GM18867 (cell line): ENCODE measurements around the gene PNLIPRP2.

Experiments used
- ATAC-seq: cut with Tn5 transposase; IDR thresholded peaks from one replicate; pipeline ENCODE4 v1.9.1; 2021; ENCODE audit warnings: mild to moderate bottlenecking, moderate library complexity; ENCODE audit not compliant: unreplicated experiment

Gene PNLIPRP2

DNA sequence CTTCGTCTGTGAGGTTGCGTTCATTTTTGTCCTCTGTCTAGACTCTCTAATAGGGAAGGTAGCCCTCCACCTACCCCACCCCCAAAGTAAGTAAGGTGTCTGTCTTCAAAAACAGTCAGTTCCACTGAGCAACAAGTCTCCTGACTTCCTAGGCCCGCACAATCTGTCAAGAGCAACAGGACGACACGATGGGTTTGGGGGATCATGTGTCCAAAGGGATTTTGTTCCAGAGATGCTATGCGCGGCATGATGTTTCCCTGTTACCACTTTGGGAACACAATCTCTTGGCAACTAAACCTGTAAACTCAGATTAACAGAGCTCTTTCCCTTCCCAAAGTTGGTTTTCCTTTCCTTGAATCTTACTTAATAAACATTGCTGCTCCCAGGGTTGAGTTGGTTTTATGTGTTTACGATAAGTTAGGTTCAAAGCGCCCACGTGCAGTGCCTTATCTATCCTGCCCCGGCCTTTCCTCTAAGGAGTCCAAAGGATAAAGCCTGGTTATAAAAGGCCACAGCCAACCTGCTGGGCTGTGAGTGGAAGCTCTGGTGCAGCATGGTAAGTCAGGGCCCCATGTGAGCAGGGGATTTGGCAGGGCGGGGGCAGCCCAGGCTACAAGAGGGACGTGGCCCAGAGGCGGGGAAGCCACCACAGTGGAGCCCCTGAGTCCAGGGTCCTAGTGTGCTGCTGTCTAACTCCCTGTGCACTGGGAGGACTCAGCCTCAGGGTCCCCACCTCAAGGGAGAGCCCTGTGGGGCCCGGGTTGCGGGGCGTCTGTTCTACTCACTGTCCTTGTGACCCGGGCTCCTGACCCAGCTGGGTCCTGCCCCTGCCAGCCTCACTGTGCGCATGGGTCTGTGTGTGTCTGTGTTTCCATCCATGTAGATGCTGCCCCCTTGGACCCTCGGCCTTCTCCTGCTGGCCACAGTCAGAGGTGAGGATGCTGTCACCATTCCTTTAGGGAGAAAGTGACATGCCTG, at the start of gene PNLIPRP2:
Gene PNLIPRP2, plus strand, starts transcription at position 531 of the 978 bp plus-strand sequence.
- no peak for ATAC-seq

DNA sequence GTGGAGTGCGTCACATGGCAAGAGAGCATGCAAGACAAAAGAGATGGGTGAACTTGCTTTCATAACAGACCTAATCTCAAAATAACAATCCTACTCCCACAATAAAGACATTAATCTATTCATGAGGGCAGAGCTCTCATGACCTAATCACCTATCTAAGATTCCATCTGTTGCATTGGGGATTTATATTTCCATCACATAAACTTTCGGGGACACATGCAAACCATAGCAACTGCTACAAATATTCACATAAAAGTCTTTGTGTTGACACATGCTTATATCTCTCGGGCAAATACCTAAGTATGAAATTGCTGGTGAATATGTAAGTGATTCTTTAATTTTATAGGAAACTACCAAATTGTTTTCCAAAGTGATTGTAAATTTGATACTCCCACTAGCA, 46.0 kb upstream of the PNLIPRP2 start:
- ATAC-seq: no peak

DNA sequence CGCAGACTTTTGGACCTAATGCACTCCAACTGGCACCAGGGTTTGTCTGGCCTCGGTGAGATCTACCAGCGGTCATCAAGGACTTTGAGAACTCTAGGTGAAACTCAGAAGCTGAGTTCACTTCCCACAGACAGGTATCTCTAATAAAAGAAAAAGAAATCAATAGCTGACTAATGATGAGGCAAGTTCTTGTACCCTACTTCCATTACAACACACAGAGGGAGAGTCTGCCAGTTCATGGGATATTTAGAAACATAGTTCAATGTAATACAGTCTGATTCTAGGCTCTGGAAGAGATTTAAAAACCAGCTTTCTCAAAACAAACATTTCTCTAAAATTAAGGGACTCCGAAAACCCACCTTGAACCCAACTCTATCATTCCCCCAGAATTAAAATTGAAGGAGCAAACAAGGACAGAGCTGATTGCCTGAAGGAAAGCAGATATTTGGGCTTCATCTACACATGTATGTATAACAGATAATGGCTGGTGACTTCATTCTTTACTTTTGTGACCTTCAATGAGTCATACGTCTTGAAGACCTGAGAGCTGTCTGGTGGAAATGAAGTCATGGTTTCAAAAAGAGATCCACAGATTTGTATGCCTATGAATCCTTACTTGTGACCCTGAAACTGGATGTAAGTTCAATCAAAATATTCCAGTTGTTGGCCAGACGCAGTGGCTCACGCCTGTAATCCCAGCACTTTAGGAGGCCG, 32.7 kb upstream of the PNLIPRP2 start:
- no peak for ATAC-seq

DNA sequence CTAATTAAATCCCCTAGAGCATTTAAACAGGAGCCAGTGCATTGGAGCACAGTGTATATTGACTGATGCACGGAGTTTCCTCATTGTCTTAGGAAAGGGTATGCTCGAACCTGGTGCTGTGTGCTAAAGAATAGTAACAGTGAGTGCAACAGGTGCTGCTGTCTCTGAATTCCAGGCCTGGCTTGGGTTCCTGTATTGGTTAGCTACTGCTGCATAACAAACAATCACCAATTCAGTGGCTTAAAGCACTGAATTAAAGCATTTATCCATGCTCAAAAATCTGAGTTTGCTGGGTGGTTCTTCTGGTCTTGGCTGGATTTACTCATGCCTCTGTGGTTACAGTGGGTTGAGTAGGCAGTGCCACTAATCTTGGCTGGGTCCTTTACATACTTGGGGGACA, 31.8 kb upstream of the PNLIPRP2 start:
- no peak for ATAC-seq

DNA sequence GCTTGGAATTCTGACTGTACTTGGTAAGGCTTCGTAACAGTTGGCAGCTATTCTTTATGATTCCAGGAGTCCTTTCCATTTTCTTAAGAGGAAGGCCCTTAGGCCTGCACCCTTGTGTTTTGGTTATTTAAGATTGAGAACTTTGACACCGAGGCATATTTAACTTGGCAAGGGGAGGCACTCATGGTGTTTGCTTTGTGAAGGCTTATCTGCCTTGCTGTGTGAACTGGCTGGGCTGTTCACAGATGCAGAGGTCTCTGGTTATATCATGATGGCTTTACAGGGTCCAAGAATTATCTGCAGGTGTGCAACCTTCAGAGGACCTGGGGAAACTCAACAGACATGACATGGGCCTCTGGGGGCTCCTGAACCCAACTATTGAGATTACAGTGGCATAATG, 30.8 kb upstream of the PNLIPRP2 start:
- no peak for ATAC-seq

DNA sequence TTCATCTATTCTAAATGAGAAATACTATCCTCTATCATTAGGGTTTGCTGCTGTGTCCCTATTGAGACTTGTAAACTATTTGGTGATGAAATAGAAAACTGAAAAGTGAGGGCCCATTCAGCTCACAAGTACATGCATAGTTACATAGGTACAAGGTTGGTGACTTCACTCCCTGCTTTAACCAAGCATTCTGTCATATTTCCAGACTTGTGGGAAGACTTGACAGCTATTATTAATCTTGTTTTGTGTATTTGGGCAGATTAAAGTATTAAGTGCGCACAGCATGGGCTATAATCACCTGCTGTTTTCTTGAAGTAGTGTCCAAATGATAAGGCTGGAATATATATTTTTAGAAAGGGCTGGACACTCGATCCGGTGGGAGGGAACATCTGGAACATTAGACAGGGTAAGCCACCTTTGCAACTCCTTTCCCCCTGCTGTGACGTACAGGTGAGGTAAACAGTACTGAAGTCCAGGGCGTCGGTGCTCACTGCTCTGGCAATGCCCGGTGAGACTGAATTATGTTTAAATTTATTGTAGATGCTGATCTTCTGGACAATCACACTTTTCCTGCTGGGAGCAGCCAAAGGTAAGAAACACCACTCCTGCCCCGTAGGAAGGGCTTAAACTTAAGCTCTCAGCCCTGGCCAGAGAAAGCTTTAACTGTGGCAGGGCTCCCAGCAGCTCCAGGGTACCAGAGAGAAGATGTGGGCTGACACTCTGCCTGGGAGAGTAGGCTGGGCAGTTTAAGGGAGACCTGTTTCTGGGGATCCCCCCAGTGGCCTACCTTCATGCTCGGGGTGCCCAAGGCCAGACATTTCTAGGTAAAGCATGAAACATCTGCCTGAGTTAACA, 29.9 kb upstream of the PNLIPRP2 start, which contains the start of gene PNLIPRP1:
Gene PNLIPRP1, plus strand, starts transcription at position 370 of the 855 bp plus-strand sequence. Its CDS starts 171 bp downstream, at position 541.
- no peak for ATAC-seq

DNA sequence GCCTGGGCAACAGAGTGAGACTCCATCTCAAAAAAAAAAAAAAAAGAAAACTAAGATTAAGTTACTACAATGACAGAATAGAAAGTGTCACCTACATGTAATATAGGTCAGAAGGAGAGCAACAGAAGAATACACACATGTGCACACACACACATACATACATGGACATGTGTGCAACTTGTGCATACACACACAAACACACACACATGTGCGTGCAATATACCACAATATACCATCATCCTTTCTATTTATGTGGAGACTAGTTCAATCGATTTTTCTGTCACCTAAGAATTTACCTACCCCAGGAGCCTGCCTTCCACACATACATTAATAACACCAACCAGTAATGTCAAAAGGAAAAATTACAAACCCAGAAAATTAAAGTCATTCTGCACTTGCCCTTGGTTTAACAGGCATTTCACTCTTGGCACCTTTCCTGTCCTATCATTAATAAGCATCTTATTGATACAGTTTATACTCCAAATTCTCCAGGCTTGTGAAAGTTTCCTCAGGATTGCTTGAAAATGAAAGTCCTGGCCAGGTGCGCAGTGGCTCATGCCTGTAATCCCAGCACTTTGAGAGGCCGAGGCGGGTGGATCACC, 27.5 kb upstream of the PNLIPRP2 start:
- no peak for ATAC-seq

DNA sequence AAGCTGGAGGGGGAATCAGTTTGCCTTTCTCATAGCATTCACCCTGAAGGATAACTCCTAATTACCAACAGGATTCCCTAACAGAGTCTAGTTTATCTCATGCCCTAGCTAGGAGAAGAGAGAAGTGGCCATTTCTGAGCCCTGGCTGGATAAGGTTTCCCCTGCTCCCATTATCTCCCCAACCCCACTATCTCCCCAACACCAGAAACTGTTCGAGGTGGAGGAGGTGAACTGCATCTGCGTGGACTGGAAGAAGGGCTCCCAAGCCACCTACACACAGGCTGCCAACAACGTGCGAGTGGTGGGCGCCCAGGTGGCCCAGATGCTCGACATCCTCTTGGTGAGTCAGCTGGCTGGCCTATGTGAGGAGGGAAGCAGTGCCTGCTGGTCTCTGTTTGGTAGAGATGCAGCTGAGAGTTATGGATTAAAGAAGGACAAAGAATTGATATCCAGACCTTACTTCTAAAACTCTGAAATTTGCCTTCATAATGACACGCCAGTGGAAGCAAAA, 26.2 kb upstream of the PNLIPRP2 start:
- no peak for ATAC-seq

DNA sequence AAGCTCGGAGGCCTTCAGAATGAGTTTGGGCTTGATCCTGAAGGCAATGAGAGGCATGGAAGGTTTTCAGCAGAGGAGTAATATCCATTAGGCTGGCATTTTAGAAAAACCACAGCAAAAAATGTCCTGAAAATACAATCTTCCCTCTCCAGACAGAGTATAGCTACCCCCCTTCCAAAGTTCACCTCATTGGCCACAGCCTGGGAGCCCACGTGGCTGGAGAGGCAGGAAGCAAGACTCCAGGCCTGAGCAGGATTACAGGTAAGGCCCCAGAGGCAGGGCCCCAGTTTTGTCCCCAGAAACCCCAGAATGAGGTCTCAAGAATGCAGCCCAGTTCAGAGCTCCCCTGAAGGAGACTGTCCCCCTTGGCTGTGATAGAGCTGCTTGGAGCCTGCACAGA, 24.7 kb upstream of the PNLIPRP2 start:
- ATAC-seq: no peak

DNA sequence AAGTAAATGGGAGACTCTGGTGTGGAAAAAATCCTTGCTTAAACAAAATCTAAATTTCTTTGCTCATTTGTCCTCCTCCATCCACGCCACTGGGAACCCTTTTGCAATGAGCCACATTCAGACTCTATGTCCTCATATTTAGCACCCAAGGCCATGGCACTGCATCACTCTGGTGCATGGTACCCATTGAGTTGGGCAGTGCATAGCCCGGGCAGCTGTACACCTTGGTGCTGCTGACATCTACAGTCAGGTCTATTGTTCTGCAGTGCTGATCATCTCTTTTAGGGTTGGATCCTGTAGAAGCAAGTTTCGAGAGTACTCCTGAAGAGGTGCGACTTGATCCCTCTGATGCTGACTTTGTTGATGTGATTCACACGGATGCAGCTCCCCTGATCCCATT, 23.2 kb upstream of the PNLIPRP2 start:
- no peak for ATAC-seq

DNA sequence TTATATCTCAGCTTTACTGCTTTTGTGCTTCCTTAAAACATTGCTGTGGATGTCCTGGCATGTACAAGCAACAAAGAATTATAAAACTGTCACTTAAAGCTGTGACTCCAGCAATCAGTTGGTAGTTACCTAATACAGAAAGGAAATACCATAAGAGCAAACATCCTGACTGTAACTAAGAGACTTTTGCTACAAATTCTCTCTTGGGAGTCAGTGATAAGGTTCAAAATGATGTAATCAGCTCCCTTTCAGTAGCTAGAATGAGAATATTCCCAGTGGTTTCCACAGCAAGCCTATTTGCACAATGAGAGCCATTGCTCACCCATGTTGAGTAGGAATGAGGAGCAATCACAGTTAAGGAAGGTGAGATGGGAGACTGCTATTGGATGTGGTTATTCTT, 22.4 kb upstream of the PNLIPRP2 start:
- no peak for ATAC-seq

DNA sequence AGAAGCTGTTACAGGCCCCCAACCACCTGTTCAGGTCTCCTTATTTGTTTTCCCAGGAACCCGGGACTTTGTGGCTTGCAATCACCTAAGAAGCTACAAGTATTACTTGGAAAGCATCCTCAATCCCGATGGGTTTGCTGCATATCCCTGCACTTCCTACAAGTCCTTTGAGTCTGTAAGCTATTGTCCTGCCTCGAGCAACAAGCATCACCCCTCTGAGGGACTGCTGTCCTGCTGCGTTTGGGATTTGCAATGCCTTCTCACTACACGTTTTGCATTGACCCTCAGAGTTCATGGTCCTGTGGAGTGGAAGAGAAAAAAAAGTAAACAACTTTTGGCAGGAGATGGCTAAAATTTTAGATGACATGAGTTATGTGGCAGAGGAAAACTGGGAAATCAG, 20.8 kb upstream of the PNLIPRP2 start:
- no peak for ATAC-seq

DNA sequence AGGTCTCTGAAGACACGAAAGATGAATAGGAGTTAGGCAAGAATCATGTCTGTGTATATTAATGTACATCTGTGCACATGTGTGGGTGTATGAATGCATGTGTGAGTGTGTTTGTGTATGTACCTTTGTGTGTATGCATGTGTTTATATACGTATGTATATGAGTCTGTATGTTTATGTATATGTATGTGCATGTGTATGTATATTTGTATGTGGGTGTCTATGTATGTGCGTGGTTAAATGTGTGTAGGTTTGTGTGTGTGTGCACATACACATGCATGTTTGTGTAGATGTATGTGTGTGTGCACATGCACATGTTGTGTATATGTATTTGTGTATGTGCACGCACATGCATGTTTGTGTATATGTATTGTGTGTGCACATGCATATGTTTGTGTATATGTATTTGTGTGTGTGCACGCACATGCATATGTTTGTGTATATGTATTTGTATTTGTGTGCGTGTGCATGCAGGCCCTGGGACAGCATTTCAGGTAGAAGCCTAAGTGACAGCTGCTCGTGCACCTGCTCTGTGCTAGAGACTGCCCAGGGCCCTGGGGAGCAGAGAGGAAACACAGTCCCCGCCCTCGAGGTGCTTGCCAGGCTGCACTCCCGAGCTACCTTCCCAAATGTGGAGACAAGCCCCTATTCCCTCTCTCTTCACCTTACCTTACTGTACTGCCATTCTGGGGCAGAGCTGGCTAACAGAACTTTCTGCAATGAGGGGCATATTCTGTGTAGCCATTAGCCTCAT, 17.9 kb upstream of the PNLIPRP2 start:
- no peak for ATAC-seq

DNA sequence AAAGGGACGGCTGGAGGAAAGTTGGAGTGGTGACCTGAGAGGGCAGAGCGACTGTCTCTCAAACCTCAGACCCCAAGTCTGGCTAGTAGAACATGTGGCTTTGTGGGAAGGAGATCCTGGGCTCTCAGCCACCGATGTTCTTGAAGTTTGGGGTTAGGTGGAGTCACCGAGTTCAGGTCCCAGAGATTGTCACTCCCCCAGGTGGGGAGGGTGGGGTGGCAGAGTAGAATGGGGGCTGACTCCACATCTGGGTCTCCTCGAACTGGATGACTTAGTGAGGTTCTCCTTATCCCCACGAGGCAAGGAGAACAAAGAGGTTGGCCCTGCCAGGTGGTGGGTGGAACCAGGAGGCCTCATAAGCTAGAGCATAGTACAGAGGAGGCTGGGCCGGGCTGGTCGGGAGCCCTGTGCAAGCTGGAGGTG, 14.7 kb upstream of the PNLIPRP2 start:
- ATAC-seq: no peak

DNA sequence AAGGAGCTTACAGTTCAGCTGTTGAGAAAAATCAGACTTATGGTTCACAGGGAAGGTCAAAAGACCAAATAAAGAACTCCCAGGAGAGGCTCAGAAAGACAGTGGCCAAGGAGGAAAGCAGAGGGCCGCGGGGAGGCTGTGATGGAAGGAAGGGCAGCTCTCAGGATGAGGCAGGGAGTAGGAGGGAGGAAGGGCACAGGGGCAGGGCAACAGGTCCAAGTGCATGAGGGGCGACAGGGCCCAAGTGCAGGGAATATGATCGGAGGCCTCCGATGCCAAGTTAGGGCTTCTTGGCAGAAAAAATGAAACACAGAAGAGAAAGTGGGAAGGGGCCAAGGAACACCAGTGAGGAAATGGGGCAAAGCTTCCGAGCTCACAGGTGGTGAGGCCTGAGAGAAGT, 13.4 kb upstream of the PNLIPRP2 start:
- ATAC-seq: no peak

DNA sequence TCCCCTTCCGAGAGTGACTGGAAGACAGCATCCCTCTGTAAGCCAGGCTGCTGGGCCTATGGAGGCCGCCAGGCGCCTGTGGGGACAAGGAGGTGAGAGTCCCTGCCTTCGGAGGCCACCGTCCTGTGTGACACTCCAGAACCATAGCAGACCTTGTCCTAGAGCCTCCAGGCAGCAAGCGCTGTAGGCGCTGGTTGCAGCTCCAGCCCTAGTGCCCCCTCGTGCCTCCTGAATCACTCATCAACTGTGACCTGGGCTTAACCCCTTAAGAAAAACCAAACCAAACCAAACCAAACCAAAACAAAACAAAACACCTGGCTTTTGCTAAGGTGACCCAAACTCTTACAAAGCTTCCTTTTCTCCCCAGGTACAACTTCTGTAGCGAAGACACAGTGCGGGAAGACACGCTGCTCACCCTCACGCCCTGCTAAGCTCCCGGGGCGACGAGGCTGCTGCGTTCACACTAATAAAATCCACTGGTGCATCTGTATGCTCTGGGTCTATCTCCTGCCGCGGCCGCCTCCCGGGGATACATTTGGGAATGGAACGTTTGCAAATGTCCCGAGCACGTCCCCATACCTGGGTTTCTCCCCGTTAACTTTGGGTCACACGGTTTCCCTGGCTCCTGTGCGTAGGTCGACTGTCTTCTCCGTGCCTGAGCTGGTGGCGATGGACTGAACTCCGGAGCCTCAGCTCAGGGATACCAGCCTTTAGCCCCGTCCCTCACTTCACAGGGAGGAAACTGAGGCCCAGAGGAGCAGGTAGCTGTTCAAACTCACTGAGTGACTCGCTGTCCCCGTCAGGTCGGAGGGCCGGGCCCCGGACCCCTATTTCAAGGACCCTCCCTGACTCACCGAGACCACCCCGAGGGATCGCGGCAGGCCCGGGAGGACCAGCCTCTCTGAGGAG, 11.8 kb upstream of the PNLIPRP2 start:
- ATAC-seq: no peak

DNA sequence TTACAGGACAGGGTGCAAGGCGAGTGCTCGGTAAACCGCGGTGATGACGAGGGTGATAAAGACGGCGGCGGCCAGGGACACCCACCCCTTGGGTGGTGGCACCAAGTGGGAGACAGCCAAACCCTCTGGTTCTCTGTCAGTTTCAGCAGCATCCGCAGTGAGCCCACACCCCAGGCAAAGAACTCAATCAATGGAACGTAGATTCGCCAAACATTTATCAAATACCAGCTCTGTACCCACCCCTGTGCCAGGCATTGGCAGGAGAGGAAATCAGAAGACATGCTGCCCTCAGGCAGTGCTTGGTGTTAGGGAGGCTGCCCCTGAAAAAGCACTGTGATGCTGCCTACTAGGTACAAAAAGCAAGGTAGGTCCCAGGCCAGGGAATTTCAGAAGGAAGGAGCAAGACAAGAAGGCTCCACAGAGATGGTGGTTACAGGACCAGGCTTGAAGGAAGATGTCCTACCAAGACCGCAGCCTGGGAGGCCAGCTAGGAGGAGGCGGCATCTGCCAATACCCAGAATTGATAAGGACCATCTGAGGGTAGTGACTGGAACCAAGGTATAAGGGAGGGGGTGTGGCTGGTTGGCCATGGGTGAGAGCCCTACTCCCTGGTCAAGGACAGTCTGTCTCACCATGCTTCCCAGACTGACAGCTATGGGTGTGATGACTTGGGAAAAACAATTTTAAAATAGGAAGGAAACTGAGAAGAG, 10.2 kb upstream of the PNLIPRP2 start:
- no peak for ATAC-seq

DNA sequence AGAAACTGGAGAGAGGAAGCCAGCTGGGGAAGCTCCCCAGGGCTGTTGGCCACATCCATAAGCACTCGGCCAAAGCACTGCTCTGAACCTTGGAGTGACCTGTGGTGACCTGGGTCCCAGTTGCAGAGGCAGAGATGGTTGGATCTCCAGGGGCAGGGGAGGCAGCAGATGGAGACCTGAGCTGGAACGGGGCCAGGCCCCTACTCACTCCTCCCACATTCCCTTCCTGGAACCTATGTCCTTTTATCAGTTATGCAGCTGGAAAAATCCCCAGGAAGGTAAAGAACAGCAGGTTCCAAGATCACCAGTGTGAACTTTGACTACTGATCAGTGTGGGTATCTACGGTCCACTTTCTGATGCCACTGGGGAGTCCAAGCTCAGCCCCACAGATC, 9.6 kb upstream of the PNLIPRP2 start:
- ATAC-seq: no peak
